KMS-11 (cell line): ENCODE measurements around the gene NXN.
"Not testable (repeated sequence)": the region's sequence is repeated elsewhere in the genome, so short reads cannot be mapped to it uniquely, and the experiment has no call there.

Source experiments
- H2AFZ ChIP-seq: fragments of 200-600 bp; sonication (generic); 2 replicates; pipeline ENCODE4 v1.6.1; 2016; ENCODE audit warnings: antibody characterized with exemption, mixed run types, low read depth
- H3K27ac ChIP-seq: fragments of 200-600 bp; sonication (generic); 2 replicates; pipeline ENCODE4 v1.6.1; 2016; ENCODE audit warnings: mild to moderate bottlenecking, mixed run types
- H3K27me3 ChIP-seq: fragments of 200-600 bp; sonication (generic); 2 replicates; pipeline ENCODE4 v1.6.1; 2017; ENCODE audit warnings: mild to moderate bottlenecking, low read depth, mixed run types, moderate library complexity; ENCODE audit not compliant: insufficient read depth
- H3K36me3 ChIP-seq: fragments of 200-600 bp; sonication (generic); 2 replicates; pipeline ENCODE4 v1.6.1; 2017; ENCODE audit warnings: mild to moderate bottlenecking, mixed run types; ENCODE audit not compliant: insufficient read depth
- H3K4me1 ChIP-seq: fragments of 200-600 bp; sonication (generic); 2 replicates; pipeline ENCODE4 v1.6.1; 2016; ENCODE audit warnings: mild to moderate bottlenecking, low read depth, mixed run types; ENCODE audit not compliant: poor library complexity, severe bottlenecking
- H3K4me2 ChIP-seq: fragments of 200-600 bp; sonication (generic); 2 replicates; pipeline ENCODE4 v1.7.0; 2016; ENCODE audit warnings: mild to moderate bottlenecking, mixed run types
- H3K4me3 ChIP-seq: fragments of 200-600 bp; sonication (generic); IDR thresholded peaks from 2 replicates; pipeline ENCODE4 v1.6.1; 2017; ENCODE audit warnings: low read depth, low read length, mixed read lengths; ENCODE audit not compliant: insufficient read depth
- H3K79me2 ChIP-seq: fragments of 200-600 bp; sonication (generic); 2 replicates; pipeline ENCODE4 v1.6.1; 2016; ENCODE audit warnings: low read depth, mixed run types; ENCODE audit not compliant: insufficient read depth
- H3K9ac ChIP-seq: fragments of 200-600 bp; sonication (generic); 2 replicates; pipeline ENCODE4 v1.6.1; 2016; ENCODE audit warnings: mild to moderate bottlenecking, mixed run types
- H4K20me1 ChIP-seq: fragments of 200-600 bp; sonication (generic); 2 replicates; pipeline ENCODE4 v1.6.1; 2016; ENCODE audit warnings: mild to moderate bottlenecking, mixed run types; ENCODE audit not compliant: insufficient read depth
- CTCF ChIP-seq: fragments of 200-600 bp; sonication (generic); conservative IDR thresholded peaks from 2 replicates; pipeline ENCODE4 v1.6.1; 2017; ENCODE audit warnings: low read depth, mild to moderate bottlenecking, antibody characterized with exemption, low read length, moderate library complexity, mixed read lengths

The NXN gene

GRCh38 chr17:794876-795275, 184.7 kb downstream of the NXN start:
- Histone ChIP-seq H3K27me3 (0 out of 2 replicates have a peak, but pooled peaks cover 4% of the 10 kb centered on the region), H4K20me1 (no peaks in the 10 kb centered on the region), H3K4me3 (no peak overlapping the region), H3K4me2 (no peak overlapping the region), H3K27ac (no peak overlapping the region), H3K36me3 (no peaks in the 10 kb centered on the region), H2AFZ (no peak overlapping the region), H3K4me1 (no peaks in the 10 kb centered on the region), H3K79me2 (no peaks in the 10 kb centered on the region), H3K9ac (no peak overlapping the region)
- TF ChIP-seq CTCF, result no peak

GRCh38 chr17:792277-792676, 187.3 kb downstream of the NXN start:
- Histone ChIP-seq H3K36me3 (no peaks in the 10 kb centered on the region), H2AFZ (no peak overlapping the region), H3K9ac (no peak overlapping the region), H3K4me2 (no peak overlapping the region), H3K79me2 (no peaks in the 10 kb centered on the region), H3K27ac (no peak overlapping the region), H3K4me1 (no peaks in the 10 kb centered on the region), H3K4me3 (no peak overlapping the region), H4K20me1 (no peaks in the 10 kb centered on the region), H3K27me3 (no peaks in the 10 kb centered on the region)
- no peak for TF ChIP-seq CTCF

GRCh38 chr17:791829-792228, 187.7 kb downstream of the NXN start:
- Histone ChIP-seq H3K4me2 (no peak overlapping the region), H3K9ac (no peak overlapping the region), H3K4me1 (no peaks in the 10 kb centered on the region), H3K36me3 (no peaks in the 10 kb centered on the region), H3K27me3 (no peaks in the 10 kb centered on the region), H3K27ac (no peak overlapping the region), H2AFZ (no peak overlapping the region), H4K20me1 (no peaks in the 10 kb centered on the region), H3K79me2 (no peaks in the 10 kb centered on the region), H3K4me3 (no peak overlapping the region)
- TF ChIP-seq CTCF, result no peak

GRCh38 chr17:790874-791247, 188.7 kb downstream of the NXN start:
- not testable (repeated sequence) for H2AFZ ChIP-seq, H3K27me3 ChIP-seq, H3K4me2 ChIP-seq, H3K79me2 ChIP-seq, H4K20me1 ChIP-seq, H3K9ac ChIP-seq, H3K36me3 ChIP-seq, H3K27ac ChIP-seq, H3K4me1 ChIP-seq, H3K4me3 ChIP-seq

- H3K36me3 ChIP-seq, H2AFZ ChIP-seq, H3K4me2 ChIP-seq, H3K4me1 ChIP-seq, H3K27me3 ChIP-seq, H4K20me1 ChIP-seq, H3K9ac ChIP-seq, H3K79me2 ChIP-seq, H3K27ac ChIP-seq, H3K4me3 ChIP-seq: not testable (repeated sequence)
Measured at GRCh38 chr17:789931-790873, 189.4 kb downstream of the NXN start.
